ENCODE measurements around the gene PPP1R11. TPM values are rescaled to one million over a fixed set of nuclear protein-coding genes. Genes with fewer than 3 reads are reported as not detected.
A peak's percentile ranks its signal among the peaks of the same experiment; 100 is the strongest.

The PPP1R11 gene
- total and polyA plus RNA-seq, 2 of the 13 experiments (the other 11 are each of a cell fraction or from before 2014, with no cell fraction given) = 32.1 to 58.9 TPM

DNA sequence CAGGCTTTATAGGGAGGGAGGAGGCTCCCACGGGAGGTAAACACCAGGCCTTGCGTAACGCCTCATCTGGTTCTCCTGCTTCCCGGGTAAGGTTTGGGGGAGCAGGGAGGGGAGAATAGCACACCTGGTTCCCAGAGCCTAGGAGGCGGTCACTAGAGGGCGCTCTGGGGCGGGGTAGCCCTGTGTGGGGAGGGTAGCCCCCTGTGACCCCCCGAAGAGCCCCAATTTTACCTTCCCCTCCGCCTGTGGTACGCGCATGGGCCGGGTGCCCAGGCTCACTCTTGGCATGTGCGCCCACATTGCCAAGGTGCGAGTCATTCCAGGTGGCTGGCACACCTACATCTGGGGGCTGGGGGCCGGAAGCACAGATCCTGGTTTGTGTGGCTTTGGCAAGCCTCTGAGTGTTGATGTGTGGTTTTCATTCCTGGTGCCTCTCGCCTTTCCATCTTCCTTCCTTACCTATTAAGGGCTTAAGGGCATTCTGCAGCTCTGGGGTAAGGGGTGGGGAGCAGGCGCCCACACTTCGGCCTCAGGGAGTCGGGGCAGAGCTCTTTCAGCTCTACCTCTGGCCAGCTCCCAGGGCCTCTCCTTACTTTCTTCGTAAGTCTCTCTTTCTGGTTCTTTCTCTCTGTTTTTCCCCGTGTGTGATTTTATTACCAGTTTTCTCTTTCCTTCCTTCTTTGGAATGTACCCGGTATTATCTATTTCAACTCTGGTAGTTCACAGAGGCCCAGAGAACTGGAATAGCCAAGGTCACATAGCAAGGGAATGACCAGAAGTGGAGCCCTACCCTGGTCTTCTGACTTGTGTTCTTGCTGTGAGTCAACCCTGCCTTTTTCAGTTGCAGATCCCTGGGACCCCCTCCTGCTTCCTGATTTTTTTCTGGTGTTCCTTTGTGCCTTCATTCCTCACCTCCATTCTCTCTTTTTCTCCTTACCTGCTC, 9.1 kb downstream of the PPP1R11 start (continued):
- TF ChIP-seq ZSCAN21 (CRISPR knock-in tag; IDR thresholded peaks at IDR 0.05; ENCODE audit: borderline replicate concordance) (no peak), TBX2 (CRISPR knock-in tag; IDR thresholded peaks at IDR 0.05; ENCODE audit: borderline replicate concordance) (no peak; the same call in 1 of the 2 replicates), RBFOX2 (IDR thresholded peaks at IDR 0.05; ENCODE audit: low read depth, low read length) (no peak), FOXO4 (CRISPR knock-in tag; conservative IDR thresholded peaks at IDR 0.05) (no peak), ATF7 (IDR thresholded peaks at IDR 0.05) (no peak), ATF7 (CRISPR knock-in tag; IDR thresholded peaks at IDR 0.05) (no peak), ZNF781 (CRISPR knock-in tag; IDR thresholded peaks at IDR 0.05; ENCODE audit: borderline replicate concordance, not compliant biosample characterization) (no peak), TRAFD1 (CRISPR knock-in tag; IDR thresholded peaks at IDR 0.05; ENCODE audit: borderline replicate concordance) (no peak), ZNF274 (CRISPR knock-in tag; IDR thresholded peaks at IDR 0.05) (no peak), ZBTB1 (CRISPR knock-in tag; IDR thresholded peaks at IDR 0.05; ENCODE audit: borderline replicate concordance) (no peak), ZFX (CRISPR knock-in tag; IDR thresholded peaks at IDR 0.05; ENCODE audit: low read depth) (no peak), ERF (CRISPR knock-in tag; IDR thresholded peaks at IDR 0.05) (peak; percentile 32), GZF1 (CRISPR knock-in tag; IDR thresholded peaks at IDR 0.05) (no peak), ATRX (CRISPR knock-in tag; IDR thresholded peaks at IDR 0.05; ENCODE audit: borderline replicate concordance) (no peak), MYC (CRISPR knock-in tag; IDR thresholded peaks at IDR 0.05; ENCODE audit: borderline replicate concordance) (peak; percentile 14; the same call in 1 of the 2 replicates), ZNF337 (CRISPR knock-in tag; IDR thresholded peaks at IDR 0.05; ENCODE audit: borderline replicate concordance, low read depth) (no peak), MATR3 (CRISPR knock-in tag; IDR thresholded peaks at IDR 0.05) (no peak), ZSCAN29 (CRISPR knock-in tag; conservative IDR thresholded peaks at IDR 0.05) (no peak), ZMYM2 (CRISPR knock-in tag; IDR thresholded peaks at IDR 0.05) (peak; percentile 46; the same call in 1 of the 2 replicates), NFKBIZ (CRISPR knock-in tag; IDR thresholded peaks at IDR 0.05) (no peak), STAG1 (CRISPR knock-in tag; IDR thresholded peaks at IDR 0.05) (peak; percentile 49), MED13 (CRISPR knock-in tag; IDR thresholded peaks at IDR 0.05) (no peak), SPEN (CRISPR knock-in tag; IDR thresholded peaks at IDR 0.05; ENCODE audit: low read depth) (peak; percentile 42; the same call in 1 of the 2 replicates)
- TF ChIP-seq, protein P1, sequence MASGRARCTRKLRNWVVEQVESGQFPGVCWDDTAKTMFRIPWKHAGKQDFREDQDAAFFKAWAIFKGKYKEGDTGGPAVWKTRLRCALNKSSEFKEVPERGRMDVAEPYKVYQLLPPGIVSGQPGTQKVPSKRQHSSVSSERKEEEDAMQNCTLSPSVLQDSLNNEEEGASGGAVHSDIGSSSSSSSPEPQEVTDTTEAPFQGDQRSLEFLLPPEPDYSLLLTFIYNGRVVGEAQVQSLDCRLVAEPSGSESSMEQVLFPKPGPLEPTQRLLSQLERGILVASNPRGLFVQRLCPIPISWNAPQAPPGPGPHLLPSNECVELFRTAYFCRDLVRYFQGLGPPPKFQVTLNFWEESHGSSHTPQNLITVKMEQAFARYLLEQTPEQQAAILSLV (CRISPR knock-in tag; IDR thresholded peaks at IDR 0.05; ENCODE audit: borderline replicate concordance) = peak; percentile 35; the same call in 1 of the 2 replicates
- TF ChIP-seq, protein P2, sequence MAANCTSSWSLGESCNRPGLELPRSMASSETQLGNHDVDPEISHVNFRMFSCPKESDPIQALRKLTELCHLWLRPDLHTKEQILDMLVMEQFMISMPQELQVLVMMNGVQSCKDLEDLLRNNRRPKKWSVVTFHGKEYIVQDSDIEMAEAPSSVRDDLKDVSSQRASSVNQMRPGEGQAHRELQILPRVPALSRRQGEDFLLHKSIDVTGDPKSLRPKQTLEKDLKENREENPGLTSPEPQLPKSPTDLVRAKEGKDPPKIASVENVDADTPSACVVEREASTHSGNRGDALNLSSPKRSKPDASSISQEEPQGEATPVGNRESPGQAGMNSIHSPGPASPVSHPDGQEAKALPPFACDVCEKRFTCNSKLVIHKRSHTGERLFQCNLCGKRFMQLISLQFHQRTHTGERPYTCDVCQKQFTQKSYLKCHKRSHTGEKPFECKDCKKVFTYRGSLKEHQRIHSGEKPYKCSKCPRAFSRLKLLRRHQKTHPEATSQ (CRISPR knock-in tag; IDR thresholded peaks at IDR 0.05; ENCODE audit: borderline replicate concordance) = no peak
